ENCODE data around the gene IFT172.

The IFT172 gene

DNA sequence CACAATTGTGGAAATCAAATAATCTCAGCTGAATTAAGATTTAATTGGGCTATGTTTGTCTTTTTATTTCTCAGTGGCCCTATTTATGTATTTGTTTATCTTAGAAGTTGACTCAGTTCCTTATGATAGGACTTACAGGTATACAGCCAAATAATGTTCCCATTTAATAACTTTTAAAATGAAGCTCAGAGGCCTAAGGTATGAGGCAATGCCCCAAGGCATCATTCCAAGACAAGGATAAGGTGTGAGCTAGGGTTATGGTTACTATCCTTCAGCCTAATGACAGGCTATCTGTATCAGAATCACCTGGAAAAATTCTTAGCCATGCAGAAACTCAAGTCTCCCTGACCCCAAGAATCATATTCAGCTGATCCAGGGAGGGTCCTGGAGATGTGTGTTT, 68.5 kb downstream of the IFT172 start:
- no peak for DNase-seq

DNA sequence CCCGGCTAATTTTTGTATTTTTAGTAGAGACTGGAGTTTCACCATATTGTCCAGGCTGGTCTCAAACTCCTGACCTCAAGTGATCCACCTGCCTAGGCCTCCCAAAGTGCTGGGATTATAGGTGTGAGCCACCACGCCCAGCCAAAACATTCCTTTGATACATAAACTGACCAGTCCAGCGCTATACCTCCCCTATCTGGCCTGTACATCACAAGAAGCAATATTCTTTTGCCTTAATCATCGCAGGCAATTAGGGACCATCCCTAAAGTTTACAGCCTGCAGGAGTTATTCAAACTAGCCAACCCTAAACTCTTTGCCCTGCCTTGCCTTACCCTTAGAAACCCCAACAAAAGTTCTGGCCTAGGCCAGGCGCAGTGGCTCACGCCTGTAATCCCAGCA, 73.4 kb downstream of the IFT172 start:
- no peak for DNase-seq

DNA sequence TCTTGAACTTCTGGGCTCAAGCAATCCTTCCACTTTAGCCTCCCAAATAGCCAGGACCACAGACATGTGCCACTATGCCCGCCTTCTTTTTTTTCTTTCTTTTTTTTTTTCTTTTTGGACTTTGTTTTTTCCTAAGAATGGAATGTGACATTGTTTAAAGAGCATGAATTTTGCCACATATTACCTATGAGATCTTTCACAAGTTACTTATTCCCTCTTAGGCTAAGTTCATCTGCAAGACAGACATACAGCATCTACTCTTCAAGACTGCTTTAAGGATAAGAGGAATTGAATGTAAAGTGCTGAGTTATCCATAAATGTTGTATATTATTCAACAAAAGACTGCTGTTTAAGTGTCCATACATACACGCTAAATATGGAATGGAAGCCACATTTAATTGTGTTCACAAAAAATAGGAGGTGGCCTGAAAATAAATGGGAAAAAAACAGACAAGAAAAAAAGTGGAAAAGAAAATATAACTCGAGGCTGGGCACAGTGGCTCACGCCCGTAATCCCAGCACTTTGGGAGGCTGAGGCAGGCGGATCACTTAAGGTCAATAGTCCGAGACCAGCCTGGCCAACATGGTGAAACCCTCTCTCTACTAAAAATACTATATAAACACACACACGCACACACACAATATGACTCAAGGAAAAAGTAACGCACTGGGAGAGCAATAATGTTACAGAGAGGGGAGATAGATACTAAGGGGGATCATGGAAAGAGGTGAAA, 77.0 kb downstream of the IFT172 start:
- DNase-seq: no peak

DNA sequence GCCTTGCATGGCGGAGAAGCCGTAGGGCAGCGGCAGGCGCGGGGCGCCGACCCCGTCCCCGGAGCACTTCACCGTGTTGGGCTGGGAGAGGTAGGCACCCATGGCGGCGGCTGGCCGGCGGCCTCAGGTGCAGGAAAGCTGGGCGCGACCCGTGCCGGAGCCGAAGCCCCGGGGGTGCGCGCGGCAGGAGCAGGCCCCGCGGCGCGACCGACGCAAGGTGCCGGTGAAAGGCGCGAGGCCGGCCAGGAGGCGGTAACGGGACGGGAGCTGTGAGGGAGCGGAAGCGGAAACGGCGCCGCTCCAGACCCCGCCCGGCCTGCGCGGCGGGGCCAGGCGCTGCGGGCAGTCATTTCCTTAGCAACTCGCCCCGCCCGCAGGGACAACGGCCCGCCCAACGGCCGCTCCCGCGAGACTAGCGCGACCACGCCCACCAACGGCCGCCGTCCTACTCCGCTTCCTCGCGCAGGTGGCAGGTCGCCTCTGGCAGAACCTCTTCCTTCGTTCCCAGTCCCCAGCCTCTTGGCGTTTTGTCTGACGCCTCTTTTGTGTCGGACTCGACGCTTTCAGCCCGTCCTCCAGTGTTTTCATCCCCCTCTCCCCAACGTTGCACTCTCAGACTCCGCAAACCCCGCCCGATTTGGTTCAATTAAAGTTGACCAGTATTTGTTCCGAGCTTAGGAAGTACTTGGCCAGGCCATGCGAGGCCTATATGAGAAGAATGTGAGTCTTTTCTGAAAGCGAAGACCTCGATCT, 80.0 kb downstream of the IFT172 start, which contains the start of gene PPM1G:
Gene PPM1G, minus strand, starts transcription at position 271 of the 753 bp plus-strand sequence. Its CDS starts 169 bp downstream, at position 102.
- peak; percentile 98 to 99 (median 98) for DNase-seq

DNA sequence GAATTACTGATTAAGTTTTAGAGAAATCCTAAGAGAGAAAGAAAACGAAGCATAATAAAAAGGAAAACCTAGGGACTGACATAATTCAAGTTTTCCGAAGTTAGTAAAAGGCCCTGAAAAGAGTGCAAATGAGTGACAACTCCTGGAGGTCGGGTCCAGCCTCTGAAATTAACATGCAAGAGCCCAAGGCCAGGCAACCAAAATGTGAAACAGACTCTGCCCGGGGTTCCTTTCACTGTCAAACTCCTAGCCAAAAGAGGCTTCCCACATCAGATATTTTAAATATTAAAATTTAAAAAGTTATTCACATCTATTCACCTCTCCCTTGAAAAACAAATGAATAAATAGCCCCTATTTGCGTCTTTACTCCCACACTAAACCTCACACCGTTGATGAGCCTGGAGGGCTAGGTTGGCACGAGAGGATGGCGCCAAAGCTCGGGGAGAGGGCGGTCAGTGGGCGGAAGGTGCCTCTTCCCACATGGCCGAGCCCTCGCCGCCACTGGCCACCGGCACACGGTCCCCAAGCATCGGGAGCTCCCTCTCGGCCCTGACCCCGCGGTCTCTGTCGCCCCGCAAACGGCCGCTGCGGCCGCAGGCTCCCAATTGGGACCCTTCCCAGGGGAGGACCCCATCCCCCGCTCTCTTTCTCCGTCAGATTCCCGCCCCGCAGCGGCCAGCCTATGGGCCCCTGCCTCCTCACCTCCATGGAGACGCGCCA, 80.8 kb downstream of the IFT172 start:
- DNase-seq: peak; percentile 24 to 71 (median 25)

DNA sequence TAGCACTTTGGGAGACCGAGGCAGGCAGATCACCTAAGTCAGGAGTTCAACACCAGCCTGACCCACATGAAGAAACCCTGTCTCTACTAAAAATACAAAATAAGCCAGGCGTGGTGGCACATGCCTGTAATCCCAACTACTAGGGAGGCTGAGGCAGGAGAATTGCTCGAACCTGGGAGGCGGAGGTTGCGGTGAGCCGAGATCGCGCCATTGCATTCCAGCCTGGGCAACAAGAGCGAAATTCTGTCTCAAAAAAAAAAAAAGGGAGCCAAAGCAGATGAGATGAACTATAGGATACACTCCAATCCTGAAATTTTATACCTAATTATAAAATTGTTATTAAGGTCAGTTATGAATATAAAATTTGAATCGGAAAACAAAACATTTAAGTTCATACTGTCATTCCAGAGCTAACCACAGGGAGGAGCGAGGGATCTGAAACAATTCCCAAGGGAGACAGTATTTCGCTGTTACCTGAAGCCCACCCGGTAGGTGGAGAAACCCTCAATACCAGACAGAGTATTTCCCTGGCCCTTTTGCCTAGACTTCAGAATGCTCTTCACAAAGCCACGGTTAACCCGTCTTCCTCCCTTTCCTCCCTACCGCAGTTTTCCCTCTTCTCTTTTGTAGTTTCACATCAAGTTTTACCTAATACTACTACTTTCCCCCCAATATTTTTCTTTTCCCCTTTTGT, 81.6 kb downstream of the IFT172 start:
- DNase-seq: peak; percentile 33 to 79 (median 65)

DNA sequence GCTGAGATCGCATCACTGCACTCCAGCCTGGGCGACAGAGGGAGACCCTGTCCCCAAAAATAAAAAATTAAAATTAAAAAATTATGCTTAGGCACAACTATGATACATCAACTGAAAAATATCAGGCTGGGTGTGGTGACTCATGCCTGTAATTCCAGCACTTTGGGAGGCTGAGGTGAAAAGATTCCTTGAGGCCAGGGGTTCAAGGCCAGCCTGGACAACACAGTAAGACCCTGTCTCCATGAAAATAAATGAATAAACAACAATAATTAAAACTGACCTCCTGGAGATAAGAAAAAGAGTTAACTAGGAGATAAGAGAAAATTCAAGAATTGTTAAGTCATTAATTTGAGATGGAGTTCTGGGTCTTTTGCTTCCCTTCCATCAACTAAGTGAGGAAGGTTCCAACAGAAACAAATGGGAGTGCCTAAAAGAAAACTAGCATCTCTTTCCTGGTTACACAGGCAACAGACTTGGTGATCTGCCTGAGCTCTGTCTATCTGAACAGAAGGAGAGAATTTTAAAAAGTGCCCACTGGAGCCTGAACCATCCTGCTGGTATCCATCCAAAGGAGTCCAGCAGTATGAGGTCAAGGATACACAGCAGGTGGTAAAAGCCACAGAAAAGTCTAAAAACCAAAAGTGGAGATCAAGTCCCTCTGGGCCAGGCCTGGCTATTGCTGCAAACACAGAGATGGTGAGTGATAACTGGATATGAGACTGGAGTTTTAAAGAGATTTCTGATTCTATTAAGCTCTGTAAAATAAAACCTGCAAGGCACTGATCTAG, 89.0 kb downstream of the IFT172 start:
- no peak for DNase-seq

- DNase-seq: no peak
Measured at GRCh38 chr2:27398962-27399361, 90.6 kb downstream of the IFT172 start.
